GM18520 (cell line): ENCODE data around the gene ELOVL5.

Experiments
- ATAC-seq: cut with Tn5 transposase; IDR thresholded peaks from one replicate; pipeline ENCODE4 v1.9.1; 2021; ENCODE audit not compliant: unreplicated experiment

Gene ELOVL5

GRCh38 chr6:53244399-53244931 is 104.3 kb downstream of the ELOVL5 start:
- no peak for ATAC-seq

DNA sequence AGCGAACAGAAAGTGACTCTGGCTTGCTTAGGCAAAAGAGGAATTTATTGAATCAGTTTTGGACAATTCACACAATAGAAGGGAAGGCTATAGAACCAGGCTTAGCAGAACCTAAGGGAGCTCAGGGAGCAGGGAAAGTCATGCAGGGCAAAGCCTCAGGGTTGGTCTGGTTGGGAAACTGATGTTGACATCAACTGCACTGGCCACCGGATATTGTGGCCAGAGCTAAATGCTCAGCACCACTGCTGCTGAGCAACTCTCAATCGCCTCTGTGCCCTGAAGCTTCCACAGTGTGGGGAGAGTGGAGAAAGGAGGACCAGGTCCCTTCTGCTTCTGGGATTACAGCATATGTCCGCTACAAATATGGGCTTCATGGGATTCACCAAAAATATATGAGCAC is 106.8 kb downstream of the ELOVL5 start:
- no peak for ATAC-seq

GRCh38 chr6:53240761-53241160 is 108.0 kb downstream of the ELOVL5 start:
- no peak for ATAC-seq

GRCh38 chr6:53240139-53240538 is 108.6 kb downstream of the ELOVL5 start:
- no peak for ATAC-seq

GRCh38 chr6:53239526-53239925 is 109.2 kb downstream of the ELOVL5 start:
- ATAC-seq: peak; percentile 55

DNA sequence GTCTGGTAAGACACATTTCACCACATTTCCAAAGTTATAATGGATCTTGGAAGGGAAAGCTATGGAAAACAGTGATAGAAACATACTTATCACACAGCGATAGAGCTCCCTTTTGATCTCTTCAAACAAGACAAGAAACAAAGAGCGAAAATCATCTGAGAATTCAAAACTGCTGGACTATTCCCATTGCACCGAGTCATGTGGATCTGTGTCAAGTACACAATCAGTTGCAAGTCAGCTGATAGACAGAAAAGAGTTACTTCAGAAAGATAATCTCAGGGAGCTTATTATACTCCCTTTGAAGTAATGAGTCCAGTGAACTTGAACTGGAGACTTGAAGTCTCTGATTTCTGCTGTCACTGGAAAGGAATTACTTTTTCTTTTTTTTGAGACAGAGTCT is 110.4 kb downstream of the ELOVL5 start:
- ATAC-seq: no peak

DNA sequence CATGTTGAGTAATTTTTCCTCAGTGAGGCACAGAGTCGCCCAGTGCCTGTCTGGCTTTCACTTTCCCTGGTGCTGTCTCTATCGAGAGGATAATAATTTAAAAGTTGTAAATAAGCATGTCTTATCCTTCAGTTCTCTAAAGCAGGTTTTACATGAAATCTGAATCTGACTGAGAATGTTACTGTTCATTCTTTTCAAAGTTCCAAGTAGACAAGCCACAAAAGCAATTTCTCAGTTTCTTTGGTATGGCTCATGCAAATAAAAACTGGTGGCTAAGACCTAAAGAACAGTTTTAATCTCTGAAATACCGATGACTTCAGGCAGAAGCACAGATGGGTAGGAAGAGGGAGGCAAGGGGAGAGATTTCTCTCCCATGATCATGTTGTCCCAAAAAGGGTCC is 112.5 kb downstream of the ELOVL5 start:
- ATAC-seq: no peak

DNA sequence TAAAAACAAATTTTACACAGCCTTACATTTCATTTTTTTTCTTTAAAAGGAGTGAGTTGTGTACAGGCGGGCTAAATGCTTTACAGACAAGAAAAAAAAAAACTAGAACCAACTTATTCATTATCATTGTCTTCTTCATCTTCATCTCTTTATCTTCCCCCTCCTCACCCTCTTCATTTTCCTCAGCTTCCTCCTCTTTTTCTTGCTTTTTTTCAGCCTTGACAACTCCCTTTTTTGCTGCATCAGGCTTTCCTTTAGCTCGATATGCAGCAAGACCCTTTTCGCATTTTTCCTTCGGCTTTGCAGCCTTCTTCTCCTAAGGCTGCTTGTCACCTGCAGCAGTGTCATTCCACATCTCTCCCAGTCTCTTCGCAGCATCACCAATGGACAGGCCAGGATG is 113.2 kb downstream of the ELOVL5 start:
- ATAC-seq: no peak

- ATAC-seq: no peak
Observed at GRCh38 chr6:53233309-53233708, 115.4 kb downstream of the ELOVL5 start.

GRCh38 chr6:53230775-53231467 is 117.8 kb downstream of the ELOVL5 start:
- no peak for ATAC-seq

DNA sequence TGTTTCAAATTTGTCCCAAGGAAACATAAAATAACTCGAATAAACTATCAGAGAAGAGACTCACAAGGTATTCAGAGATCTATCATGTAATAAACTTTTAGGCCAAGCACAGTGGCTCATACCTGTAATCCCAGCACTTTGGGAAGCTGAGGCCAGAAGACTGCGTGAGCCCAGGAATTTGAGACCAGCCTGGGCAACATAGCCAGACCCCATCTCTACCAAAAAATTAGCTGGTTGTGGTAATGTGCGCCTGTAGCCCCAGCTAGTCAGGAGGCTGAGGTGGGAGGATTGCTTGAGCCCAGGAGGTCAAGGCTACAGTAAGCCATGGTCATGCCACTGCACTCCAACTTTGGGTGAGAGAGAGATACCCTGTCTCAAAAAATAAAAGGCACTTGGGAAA is 120.9 kb downstream of the ELOVL5 start:
- ATAC-seq: no peak

DNA sequence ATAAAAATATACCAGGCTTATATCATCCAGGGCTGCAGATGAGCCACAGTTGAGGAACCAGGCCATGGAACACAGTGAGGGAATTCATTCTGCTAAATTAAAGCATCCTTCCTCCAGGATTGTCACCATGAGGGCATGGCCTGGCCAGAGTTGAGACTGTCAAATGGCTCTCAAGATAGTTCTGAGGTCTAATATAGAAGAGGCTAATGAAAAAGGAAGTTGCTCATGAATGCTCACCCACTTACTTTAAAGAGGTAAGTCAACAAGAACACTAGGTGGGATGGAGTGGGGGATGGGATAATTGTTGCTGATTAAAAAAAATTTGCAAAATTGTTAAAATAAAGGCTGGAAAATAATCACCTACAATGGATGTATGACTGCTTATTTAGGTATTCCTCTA is 128.1 kb downstream of the ELOVL5 start:
- no peak for ATAC-seq
